ENCODE results near the gene GRIN2C. TPM values are rescaled to one million over a fixed set of nuclear protein-coding genes. Genes with fewer than 3 reads are reported as not detected.

The GRIN2C gene
- total RNA-seq, 2 donors from 2014 or later: 27.6 to 34.4 TPM

DNA sequence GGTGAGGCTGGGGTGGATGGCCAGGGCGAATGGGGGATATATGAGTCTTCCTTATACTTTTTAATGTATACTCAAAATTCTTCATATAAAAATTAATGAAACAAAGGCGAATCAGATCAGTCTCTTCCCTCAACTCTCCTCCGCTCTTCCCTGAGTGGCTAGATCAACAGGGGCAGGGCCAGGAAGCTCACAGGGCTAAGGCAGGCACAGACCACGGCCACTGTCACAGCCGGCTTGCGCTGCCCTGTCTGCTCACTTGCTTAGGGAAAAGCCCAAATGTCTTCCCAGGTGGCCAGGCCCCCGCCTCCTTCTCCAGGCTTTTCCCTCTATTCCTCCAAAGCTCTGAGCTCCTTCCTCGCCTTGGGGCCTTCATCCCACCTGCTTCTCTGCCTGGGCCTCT, 6.0 kb downstream of the GRIN2C start:
- Histone ChIP-seq H3K27ac (no peak overlapping the region), H3K4me1 (peaks cover 0 to 14% of the 10 kb centered on the region in 2 donors), H3K27me3 (no peaks in the 10 kb centered on the region), H3K4me3 (no peak overlapping the region), H3K36me3 (no peaks in the 10 kb centered on the region), H3K9me3 (no peaks in the 10 kb centered on the region)
- no peak for TF ChIP-seq CTCF (IDR thresholded peaks at IDR 0.05)
- no peak for DNase-seq (ENCODE audit: low spot score)

GRCh38 chr17:74853048-74853397, 6.7 kb downstream of the GRIN2C start:
- no peak for TF ChIP-seq CTCF (IDR thresholded peaks at IDR 0.05)
- Histone ChIP-seq H3K4me1 (peaks cover 0 to 13% of the 10 kb centered on the region in 2 donors), H3K4me3 (no peak overlapping the region), H3K9me3 (no peaks in the 10 kb centered on the region), H3K27me3 (no peaks in the 10 kb centered on the region), H3K36me3 (no peaks in the 10 kb centered on the region), H3K27ac (no peak overlapping the region)
- no peak for DNase-seq (ENCODE audit: low spot score)

GRCh38 chr17:74852237-74853047, 7.2 kb downstream of the GRIN2C start:
- H3K36me3 ChIP-seq: no peaks in the 10 kb centered on the region
- no peaks in the 10 kb centered on the region for H3K27me3 ChIP-seq
- peak overlapping the region in 1 of 2 donors; percentile 3 for H3K4me3 ChIP-seq
- TF ChIP-seq CTCF (IDR thresholded peaks at IDR 0.05): no peak
- no peak overlapping the region for H3K27ac ChIP-seq
- H3K4me1 ChIP-seq: peaks cover 0 to 13% of the 10 kb centered on the region in 2 donors
- no peaks in the 10 kb centered on the region for H3K9me3 ChIP-seq
- DNase-seq (ENCODE audit: low spot score): no peak

GRCh38 chr17:74851612-74852236, 8.0 kb downstream of the GRIN2C start:
- Histone ChIP-seq H3K36me3 (no peaks in the 10 kb centered on the region), H3K9me3 (no peaks in the 10 kb centered on the region), H3K27me3 (no peaks in the 10 kb centered on the region), H3K4me3 (no peak overlapping the region), H3K4me1 (peaks cover 0 to 13% of the 10 kb centered on the region in 2 donors), H3K27ac (no peak overlapping the region)
- DNase-seq (ENCODE audit: low spot score): no peak
- TF ChIP-seq CTCF (IDR thresholded peaks at IDR 0.05): no peak

- Histone ChIP-seq H3K9me3 (no peaks in the 10 kb centered on the region), H3K27me3 (no peaks in the 10 kb centered on the region), H3K27ac (no peak overlapping the region), H3K36me3 (no peaks in the 10 kb centered on the region), H3K4me1 (peaks cover 0 to 13% of the 10 kb centered on the region in 2 donors), H3K4me3 (no peak overlapping the region)
- DNase-seq (ENCODE audit: low spot score): no peak
- TF ChIP-seq CTCF (IDR thresholded peaks at IDR 0.05): no peak
These were observed 8.8 kb downstream of the GRIN2C start for GRCh38 chr17:74850914-74851313.

Data from right atrium auricular region (tissue), 2 donors.